Endothelial cell (in vitro differentiated cells): ENCODE measurements around the gene C9orf78. TPM values are rescaled to one million over a fixed set of nuclear protein-coding genes. Genes with fewer than 3 reads are reported as not detected.

ENCODE experiments used
- DNase-seq: peaks from one replicate; pipeline ENCODE4 v3.0.0; 2021; ENCODE audit warnings: low spot score
- H3K27ac Mint-ChIP-seq: one replicate; pipeline ENCODE4 v1.8.0; 2021; ENCODE audit warnings: mixed read lengths, inconsistent platforms; ENCODE audit not compliant: unreplicated experiment
- H3K27me3 Mint-ChIP-seq: one replicate; pipeline ENCODE4 v1.8.0; 2021; ENCODE audit warnings: mild to moderate bottlenecking, moderate library complexity, mixed read lengths, inconsistent platforms; ENCODE audit not compliant: unreplicated experiment
- H3K36me3 Mint-ChIP-seq: one replicate; pipeline ENCODE4 v1.8.0; 2021; ENCODE audit warnings: mild to moderate bottlenecking, low read depth, mixed read lengths, inconsistent platforms; ENCODE audit not compliant: unreplicated experiment
- H3K4me1 Mint-ChIP-seq: one replicate; pipeline ENCODE4 v1.8.0; 2021; ENCODE audit warnings: mild to moderate bottlenecking, mixed read lengths, inconsistent platforms; ENCODE audit not compliant: unreplicated experiment
- H3K4me3 Mint-ChIP-seq: one replicate; pipeline ENCODE4 v1.8.0; 2021; ENCODE audit warnings: mild to moderate bottlenecking, mixed read lengths, inconsistent platforms; ENCODE audit not compliant: unreplicated experiment
- H3K9me3 Mint-ChIP-seq: one replicate; pipeline ENCODE4 v1.8.0; 2021; ENCODE audit warnings: mixed read lengths, inconsistent platforms; ENCODE audit not compliant: unreplicated experiment
- total RNA-seq: library from RNA; stranded (reverse); fragmentation: NEBNext Ultra II Directional; extraction: Animal tissue kit (Norgen Biotek cat#: 25700); gene quantifications from one replicate; pipeline ENCODE4 v1.2.1, GENCODE V29; 2021; ENCODE audit not compliant: unreplicated experiment
- TF ChIP-seq, protein P1 (sequence below): fragments of 200-600 bp; sonication (generic); IDR thresholded peaks from one replicate; pipeline ENCODE4 v1.5.0; 2021; ENCODE audit warnings: antibody characterized with exemption; ENCODE audit not compliant: unreplicated experiment

Gene C9orf78
- total RNA-seq, 1 donor from 2014 or later: 29.1 TPM

- Mint-ChIP-seq H3K4me3 (no peak overlapping the region), H3K27me3 (peaks cover 12% of the 10 kb centered on the region), H3K4me1 (no peaks in the 10 kb centered on the region), H3K27ac (no peak overlapping the region), H3K36me3 (peaks cover 13% of the 10 kb centered on the region), H3K9me3 (no peaks in the 10 kb centered on the region)
- no peak for DNase-seq
- TF ChIP-seq, protein P1, sequence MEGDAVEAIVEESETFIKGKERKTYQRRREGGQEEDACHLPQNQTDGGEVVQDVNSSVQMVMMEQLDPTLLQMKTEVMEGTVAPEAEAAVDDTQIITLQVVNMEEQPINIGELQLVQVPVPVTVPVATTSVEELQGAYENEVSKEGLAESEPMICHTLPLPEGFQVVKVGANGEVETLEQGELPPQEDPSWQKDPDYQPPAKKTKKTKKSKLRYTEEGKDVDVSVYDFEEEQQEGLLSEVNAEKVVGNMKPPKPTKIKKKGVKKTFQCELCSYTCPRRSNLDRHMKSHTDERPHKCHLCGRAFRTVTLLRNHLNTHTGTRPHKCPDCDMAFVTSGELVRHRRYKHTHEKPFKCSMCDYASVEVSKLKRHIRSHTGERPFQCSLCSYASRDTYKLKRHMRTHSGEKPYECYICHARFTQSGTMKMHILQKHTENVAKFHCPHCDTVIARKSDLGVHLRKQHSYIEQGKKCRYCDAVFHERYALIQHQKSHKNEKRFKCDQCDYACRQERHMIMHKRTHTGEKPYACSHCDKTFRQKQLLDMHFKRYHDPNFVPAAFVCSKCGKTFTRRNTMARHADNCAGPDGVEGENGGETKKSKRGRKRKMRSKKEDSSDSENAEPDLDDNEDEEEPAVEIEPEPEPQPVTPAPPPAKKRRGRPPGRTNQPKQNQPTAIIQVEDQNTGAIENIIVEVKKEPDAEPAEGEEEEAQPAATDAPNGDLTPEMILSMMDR: peak; percentile 6
Measured at GRCh38 chr9:129875687-129876395, 40.8 kb upstream of the C9orf78 start.

DNA sequence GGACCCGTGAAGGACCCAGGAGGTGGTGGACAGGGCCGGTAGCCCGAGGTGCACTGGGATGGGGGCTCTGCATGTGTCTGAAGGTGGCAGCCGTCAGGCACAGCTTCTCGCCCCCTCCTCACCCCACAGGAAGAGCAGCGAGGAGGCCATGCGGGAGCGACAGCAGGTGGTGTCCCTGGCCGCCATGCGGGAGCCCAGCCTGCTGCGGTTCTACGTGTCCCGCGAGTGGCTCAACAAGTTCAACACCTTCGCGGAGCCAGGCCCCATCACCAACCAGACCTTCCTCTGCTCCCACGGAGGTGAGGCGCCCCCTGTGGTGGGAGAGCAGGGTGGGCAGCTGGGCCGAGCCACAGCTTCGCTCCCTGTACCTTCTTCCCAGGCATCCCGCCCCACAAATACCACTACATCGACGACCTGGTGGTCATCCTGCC lies 40.1 kb upstream of the C9orf78 start:
- TF ChIP-seq, protein P1: peak; percentile 35
- Mint-ChIP-seq H3K4me1 (no peaks in the 10 kb centered on the region), H3K9me3 (no peaks in the 10 kb centered on the region), H3K27ac (no peak overlapping the region), H3K27me3 (peaks cover 12% of the 10 kb centered on the region), H3K4me3 (no peak overlapping the region), H3K36me3 (peaks cover 17% of the 10 kb centered on the region)
- peak; percentile 48 for DNase-seq

GRCh38 chr9:129874261-129875101 lies 39.4 kb upstream of the C9orf78 start:
- H3K4me3 Mint-ChIP-seq: no peak overlapping the region

GRCh38 chr9:129873563-129874190 lies 38.6 kb upstream of the C9orf78 start:
- Mint-ChIP-seq H3K27me3 (peaks cover 7% of the 10 kb centered on the region), H3K9me3 (no peaks in the 10 kb centered on the region), H3K27ac (no peak overlapping the region), H3K4me1 (no peaks in the 10 kb centered on the region), H3K4me3 (peak overlapping the region; percentile 7), H3K36me3 (peaks cover 17% of the 10 kb centered on the region)
- DNase-seq: no peak
- TF ChIP-seq, protein P1: no peak

More at GRCh38 chr9:129874261-129875101, 39.4 kb upstream of the C9orf78 start:
- Mint-ChIP-seq H3K27ac (no peak overlapping the region), H3K4me1 (no peaks in the 10 kb centered on the region), H3K36me3 (peaks cover 17% of the 10 kb centered on the region), H3K27me3 (peaks cover 9% of the 10 kb centered on the region), H3K9me3 (no peaks in the 10 kb centered on the region)
- TF ChIP-seq, protein P1: no peak
- no peak for DNase-seq
